Measurements from ENCODE around the gene RPS6KL1.
A peak's percentile ranks its signal among the peaks of the same experiment; 100 is the strongest.

The RPS6KL1 gene

DNA sequence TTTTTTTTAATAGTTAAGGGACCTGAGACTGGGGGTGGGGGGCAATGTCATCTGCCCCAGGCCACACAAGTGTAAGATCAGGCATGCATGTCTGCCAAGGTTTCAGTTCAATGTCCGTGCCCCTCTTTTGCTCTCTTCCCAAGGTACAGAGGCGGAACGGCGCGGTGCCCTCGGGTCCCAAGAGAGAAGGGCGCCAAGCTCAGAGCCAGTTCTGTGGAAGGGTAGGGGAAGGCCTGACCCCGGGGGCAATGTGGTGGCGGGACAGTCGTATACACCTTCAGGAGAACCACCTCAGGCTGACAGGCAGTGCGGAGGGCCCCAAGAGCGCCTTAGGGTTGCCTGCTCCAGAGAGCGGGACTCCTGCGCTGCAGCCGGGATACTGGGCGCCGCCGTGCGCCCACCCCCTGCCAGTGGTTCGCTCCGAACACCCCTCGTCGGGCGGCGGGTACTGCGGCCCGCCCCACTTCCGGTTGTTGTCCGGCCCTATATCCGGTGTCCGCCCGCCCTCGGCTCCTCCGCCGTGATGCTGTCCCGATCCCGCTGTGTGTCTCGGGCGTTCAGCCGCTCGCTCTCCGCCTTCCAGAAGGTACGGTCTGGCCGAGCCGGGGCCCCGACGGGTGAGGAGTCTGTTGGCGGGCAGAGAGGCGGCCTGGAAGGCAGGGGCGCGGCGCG, 41.5 kb downstream of the RPS6KL1 start, which contains the start of gene DLST:
DLST (plus strand) TSS at position 486 of the 672 bp plus-strand sequence; CDS start at position 524, 38 bp downstream.
- peak; percentile 42 for DNase-seq

DNA sequence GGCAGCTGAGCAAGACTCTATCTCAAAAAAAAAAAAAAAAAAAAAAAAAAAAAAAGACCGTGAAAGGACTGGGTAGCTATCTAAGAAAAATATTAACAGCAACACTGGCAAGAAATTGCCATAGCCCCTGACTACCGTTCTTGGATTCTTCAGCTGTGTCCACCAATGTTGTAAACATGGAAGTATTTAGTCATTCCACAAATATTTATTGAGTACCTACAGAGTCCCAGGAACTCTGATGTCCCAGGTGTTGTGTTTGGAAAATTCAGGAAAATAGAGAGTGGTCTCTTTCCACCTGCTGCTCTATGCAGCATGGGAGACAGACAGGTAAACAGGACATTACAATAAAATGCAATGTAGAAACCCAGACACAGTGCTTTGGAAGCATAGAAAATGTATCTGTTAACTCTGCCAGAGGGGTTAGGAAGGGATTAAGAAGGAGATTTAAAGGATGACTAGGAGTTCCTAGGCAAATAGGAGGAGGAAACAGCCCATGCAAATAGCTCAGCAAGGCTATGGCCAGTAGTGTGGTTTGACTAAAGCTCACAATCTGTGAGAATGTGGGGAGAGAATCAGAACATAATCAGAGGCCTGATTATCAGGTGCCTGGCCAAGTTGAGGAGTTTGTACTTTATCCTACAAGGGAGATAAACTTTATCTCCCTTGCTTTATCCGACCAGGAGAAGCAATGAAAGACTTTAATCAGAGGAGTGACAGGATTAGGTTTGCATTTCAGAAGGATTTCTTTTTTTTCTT, 43.5 kb downstream of the RPS6KL1 start:
- no peak for DNase-seq

DNA sequence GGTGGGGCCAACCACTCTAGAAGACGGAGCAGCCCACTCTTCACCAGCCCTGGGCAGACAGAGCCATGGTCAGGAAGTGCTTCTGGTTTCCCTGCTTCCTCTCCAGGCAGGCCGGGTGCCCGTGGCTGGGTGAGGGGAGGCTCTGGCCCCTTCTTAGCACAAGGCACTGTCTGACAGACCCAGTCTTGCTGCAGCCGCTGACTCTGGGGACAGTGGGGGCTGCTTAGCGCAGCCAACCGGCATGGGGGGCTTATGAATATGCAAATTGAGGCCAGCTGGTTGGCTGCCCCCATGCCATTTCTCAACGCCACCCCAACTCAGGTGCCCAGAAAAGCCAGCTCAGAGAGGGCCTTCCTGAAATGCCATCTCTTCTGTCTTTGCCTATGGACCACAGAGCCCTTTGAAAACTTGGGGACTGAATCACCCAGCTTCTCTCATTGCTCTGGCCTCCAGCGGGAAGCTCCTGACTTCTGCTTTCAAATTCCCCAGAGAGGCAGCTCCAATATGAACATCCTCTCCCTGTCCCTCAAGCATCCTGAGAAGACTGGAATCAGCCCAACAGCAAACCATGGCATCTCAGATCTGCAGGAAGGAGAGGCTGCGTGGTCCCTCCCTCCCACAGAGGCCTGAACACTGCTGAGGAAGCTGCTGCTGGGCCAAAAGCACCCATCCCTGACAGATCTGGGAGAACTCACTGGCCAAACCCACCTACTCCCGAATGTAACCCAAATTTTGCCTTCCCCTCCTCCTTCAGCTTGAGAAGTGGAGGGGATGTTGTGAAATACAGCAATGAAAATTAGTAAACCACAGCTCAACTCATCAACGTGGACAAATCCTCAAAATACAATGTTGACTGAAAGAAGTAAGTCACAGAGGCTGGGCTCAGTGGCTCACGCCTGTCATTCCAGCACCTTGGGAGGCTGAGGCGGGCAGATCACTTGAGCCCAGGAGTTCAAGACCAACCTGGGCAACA, 46.8 kb downstream of the RPS6KL1 start, which contains the start of gene PROX2:
PROX2 (minus strand) TSS at position 205 of the 973 bp plus-strand sequence. CDS start 12,311 bp downstream, outside the sequence.
- no peak for DNase-seq

DNA sequence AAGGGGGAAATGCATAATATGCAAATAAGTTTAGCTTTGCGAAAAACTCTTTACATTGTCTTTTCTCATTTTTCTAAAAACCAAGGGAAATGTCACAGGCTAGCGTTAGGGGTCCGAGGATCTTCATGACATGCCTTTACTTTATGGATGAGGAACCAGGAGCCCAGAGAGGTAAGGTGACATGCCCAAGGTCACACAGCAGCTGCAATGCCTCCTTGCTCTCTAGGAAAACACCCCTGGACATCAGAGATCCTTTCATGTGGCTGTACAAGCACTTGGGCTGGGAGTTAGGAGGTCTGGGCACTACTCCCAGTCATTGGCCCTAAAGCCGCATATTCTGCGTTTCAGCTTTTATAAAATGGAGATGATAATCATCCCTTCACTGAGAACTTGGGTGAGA, 47.9 kb downstream of the RPS6KL1 start:
- DNase-seq, result no peak

DNA sequence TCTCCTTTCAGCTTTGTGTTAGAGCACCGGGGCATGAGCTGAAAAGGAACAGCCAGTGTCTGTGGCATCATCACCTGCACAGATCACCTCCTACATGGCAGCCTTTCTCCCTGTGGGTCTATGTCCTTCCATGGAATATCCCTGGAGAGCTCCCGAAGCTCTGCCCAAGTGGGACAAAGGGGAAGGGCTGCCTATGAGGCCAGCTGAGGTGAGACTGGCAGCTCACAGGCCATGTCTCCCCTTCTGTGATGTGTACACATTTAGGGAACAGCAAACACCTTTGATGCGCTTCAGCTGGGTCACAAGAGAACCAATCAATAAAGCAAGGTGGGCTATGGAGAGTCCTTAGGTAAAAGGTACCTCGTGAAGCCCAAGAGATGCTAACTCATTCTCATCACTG, 51.2 kb downstream of the RPS6KL1 start:
- no peak for DNase-seq

DNA sequence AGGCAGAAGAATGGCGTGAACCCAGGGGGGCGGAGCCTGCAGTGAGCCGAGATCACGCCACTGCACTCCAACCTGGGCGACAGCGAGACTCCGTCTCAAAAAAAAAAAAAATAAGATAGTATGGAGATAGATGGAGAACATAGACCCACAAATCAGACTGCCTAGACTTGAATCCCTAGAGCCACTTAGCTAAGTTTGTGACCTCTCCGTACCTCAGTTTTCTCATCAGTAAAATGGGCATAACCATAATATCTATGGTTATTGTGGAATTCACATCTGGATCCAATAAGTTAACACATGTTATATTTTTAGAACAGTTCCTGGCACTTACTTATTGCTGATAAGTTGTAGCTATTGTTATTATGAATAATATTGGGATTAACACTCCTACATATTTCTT, 54.3 kb downstream of the RPS6KL1 start:
- DNase-seq, result no peak

DNA sequence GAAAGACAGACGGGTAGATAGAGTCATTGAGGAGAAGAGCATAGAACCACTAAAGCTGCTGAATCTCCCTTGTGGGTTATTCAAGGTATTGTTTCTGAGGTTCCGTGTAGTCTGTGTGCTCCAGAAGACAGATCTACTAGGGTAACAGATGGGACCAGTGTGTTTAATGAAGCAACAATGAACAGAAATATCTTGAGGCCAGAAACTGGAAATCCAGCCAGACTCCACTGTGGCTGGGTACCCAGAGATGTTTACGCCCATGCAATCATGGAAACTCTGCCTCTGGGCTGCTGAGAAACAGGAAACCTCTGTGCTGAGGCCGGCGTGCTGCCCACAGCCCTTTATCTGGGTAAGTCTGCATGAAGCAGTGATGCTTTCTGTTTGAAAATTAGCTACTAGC, 55.4 kb downstream of the RPS6KL1 start:
- DNase-seq, result no peak

DNA sequence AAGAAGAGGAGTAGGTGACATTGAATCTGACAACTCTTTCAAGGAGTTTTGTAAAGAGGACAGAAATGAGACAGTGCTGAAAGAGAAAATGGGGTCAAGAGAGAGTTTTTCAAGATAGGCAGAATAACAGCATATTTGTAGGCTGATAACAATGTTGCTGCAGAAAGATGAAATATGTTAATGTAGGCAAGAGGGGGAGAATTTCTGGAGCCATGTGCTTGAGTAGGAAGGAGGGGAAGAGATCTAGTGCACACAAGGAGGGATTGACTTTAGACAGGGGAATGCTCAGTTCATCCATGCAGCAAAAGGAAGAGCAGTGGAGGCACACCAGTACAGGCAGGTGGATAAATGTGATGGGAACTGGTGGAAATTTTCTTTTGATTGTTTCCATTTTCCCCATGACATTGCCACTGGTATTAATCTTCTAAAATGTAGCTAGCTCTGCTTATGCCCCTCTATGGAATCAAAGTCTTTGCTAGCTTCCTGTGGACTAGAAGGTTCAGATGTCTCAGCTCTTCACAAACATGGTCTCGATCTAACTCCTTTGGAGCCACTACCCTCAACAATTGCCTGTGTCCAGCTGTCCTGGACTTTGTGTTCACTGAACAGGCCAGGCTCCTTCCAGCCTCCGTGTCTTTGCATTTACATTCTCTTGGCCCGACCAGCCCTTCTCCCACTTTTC, 56.2 kb downstream of the RPS6KL1 start:
- no peak for DNase-seq

DNA sequence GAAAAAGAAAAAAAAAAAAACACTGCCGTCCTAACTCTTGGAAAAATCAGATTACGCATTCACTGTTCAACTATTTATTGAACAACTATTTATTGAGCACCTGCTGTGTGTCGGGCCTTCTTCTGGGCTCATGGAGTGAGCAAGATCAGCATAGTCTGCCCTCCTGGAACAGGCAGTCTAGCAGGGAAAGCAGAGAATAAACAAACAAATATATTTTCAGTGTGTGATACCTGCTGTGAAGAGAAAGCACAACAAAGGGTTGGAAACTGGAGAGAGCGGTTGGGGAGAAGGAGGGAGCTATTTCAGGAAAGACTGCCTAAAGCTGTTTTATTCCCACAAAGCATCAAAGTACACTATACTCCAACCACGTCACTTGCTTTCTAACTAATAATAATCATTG, 57.9 kb downstream of the RPS6KL1 start:
- no peak for DNase-seq

DNA sequence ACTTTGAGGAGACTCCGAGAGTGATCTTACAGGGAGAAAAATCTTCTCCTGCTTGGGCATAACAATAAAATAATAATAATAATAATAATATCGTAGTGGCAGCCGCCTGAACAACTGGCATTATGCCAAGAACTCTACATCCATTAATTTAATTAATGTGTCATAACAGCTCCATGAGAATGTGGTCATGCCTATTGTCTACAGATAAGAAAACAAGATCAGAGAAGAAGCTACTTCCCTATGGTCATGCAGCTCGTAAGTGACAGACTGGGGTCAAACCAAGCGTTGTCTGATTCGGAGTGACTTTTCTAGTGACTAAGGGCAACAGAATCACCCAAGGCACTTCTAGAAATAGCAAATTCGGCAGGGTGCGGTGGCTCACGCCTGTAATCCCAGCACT, 58.9 kb downstream of the RPS6KL1 start:
- no peak for DNase-seq

DNA sequence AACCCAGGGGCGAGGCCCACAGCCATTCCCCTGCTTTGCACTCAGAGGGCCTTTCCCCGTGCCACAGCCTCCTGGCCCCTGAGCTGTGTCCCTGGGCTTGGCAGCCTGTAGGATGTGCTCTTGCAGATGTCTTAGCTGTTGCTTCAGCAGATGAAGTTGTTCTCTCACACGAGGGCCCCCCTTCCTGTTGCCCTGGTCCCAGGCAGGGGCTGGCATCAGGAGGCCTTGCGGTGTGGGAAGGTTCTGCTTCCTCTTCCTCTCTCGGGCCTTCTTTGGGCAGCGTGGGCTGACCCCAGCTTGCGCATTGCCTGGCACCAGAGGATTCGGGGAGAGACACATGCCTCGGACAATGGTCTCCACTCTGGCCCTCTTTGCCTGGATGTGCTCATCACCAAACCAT, 59.8 kb downstream of the RPS6KL1 start:
- DNase-seq, result no peak

DNA sequence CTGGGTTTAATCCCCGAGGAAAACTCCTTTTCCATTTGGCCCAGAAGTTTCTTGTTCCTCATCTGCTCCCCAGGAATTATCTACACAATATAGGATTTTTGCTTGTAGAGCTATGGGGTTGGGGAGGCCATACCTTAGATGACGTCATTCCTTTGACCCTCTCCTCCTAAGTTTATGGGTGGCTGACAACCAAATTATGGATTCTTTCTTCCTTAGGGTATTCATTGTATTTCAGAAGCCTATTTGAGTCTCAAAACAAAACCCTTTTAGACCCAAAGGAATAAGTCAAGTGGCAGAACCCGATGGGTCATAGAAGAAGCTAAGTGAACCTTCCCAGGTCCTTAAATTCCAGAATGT, 61.3 kb downstream of the RPS6KL1 start:
- DNase-seq, result no peak

DNA sequence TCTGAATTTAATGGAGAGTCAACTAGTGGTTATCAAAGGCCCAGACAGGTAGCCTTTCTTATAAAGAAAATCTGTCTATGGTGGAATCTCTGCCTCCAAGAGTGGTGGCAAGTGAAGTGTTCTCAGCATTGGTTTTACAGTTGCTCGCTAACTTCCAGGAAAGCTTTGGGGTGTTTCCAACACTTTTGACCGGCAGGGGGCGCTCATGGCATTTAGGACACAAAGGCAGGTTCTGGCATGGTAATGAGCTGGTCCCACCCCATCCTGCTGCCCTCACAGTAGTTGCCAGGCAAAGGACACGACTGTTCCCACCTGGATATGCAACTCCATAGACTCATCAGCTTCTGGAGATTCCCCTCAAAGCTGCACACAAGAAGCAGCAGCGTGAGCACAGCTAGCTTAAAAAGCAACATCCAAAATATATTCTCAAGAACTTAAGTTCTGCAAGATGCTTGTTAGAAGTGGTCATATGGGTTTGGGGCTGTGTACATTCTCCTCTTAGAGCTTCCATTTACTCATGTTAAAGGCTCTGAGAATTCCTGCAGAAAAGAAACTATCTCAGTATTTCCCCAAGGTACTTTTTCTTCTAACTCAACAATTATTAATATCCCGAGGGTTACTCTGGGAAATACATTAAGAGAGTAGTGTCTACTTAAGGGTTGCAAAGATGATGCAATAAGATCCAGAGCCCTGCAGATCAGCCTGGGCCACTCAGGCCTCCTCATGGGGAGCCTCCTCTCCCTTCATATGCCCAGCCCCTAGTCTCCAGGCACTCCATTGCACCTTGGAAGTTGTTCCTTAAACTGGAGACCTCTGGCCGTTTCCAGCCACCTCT, 61.9 kb downstream of the RPS6KL1 start:
- DNase-seq, result peak; percentile 10

DNA sequence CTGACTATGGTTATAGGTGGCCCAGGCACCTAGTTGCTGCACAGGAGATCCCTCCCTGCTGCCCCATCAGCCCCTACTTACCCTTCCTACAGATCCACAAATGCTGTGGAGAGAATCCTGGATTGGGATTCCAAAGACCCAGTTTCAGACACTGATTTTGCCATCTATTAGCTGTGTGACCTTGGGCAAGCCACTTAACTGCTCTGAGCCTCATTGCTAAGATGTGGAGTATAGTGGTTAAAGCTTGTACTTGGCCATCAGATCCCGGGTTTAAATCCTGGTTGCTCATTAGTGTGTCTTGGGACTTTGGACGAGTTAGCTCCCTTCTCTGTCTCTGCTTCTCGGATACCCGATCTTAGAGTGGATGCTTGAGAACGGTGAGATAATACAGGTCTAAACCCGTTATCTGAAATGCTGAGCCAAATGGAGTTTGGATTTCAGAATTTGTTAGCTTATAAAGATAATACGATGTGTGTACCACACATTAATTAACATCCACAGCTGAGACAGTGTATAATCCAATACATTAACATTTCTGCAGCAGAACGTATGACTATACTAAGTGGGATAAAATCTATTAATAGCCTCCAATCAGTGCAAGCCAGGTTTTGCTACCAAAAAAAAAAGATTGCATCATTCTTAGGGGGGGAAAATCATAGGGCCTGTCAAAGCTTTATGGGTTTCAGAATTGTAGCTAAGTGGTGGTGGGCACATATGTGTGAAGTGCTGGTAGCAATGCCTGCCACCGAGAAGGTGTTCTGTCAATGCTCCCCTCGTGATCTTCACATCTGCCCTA, 63.1 kb downstream of the RPS6KL1 start:
- DNase-seq, result no peak

DNA sequence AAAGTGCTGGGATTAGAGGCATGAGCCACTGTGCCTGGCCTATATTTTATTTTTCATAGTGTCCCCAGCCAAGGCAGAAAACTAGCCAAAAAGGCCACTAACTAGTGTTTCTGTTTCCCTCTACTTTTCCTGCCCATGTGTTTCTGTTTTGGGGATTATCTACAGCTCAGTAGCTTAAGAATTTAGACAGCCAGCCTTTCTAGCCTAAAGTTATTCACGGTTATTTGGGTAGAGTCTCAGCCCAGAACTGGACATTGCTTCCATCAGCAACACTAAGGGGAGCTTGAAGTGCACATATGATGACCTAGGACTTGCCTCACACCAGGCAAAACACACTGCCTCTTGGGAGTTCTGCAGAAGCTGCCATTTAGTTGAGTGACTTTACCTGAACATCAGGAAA, 65.0 kb downstream of the RPS6KL1 start:
- no peak for DNase-seq

DNA sequence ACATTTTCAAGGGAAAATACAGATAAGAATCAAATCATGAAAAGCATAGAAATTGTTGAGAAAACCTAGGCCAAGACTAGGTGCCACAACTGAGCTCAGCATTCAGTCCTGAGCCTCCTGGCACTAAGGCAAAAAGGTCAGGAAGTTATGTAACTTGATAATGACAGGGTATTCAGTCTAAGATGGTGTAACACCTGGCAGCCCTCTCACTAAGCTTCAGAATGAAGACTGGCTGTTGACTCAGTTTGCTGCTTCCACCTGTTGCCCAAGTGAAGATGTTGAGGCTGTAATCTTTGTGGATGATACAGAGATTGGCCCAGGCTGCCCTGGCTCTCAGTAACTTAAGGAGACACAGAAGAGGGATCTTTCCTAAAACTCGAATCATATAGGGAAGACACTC, 66.7 kb downstream of the RPS6KL1 start:
- DNase-seq, result no peak

DNA sequence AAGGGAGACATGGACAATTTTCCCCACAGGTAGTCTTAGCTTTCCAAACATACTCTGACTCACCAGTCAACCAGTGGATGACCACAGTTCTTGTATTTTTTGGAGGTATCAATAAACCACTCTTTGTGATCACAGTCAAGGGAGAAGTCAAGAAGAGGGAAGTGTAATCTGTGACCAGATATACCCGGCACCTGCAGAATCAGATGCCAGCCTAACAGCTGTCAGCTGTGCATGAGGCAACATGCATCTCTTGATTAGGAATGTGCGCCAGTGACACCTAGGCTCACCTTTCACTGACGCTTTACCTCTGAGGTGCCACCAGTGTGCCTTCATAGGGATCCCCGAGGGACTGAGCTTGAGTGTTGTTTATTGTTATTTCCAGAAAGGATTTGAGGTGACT, 67.1 kb downstream of the RPS6KL1 start:
- DNase-seq, result no peak

DNA sequence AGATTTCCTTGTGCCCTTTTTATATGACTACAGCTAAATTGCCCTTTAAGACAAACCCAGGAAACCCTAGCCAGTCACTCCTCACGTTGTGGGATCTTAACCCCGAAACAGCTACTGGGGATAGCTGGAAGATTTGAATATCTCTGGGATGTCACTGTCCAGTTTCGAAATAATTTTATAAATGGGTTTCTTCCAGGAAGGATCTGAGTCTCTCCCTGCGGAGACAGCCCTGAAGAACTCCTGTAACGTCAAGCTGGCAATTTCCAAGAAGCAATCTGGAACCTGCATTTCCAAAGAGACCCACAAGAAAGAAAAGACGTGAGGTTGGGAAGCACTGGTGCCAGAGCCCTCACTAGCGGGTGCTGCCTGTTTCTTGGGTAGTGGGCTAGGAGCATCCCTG, 68.0 kb downstream of the RPS6KL1 start:
- DNase-seq, result no peak

All from NCI-H1417 treated with DMSO at 0.1 percent for 48 hours (cell line).